Neutrophil (primary cell): ENCODE measurements around the gene PTPRN2.

Experiments
- H3K27ac ChIP-seq: fragments of 200-600 bp; sonication (generic); 2 replicates; pipeline ENCODE4 v1.5.1; 2016; ENCODE audit warnings: mild to moderate bottlenecking, moderate library complexity
- H3K27me3 ChIP-seq: fragments of 200-600 bp; sonication (generic); 2 replicates; pipeline ENCODE4 v1.6.0; 2016; ENCODE audit warnings: mild to moderate bottlenecking
- H3K36me3 ChIP-seq: fragments of 200-600 bp; sonication (generic); 2 replicates; pipeline ENCODE4 v1.5.1; 2017
- H3K4me1 ChIP-seq, 2 experiments: fragments of 200-600 bp in 1 of 2; sonication (generic) in 1 of 2; 1 replicate in 1 of 2; 2 replicates in 1 of 2; pipeline versions ENCODE4 v1.5.1 to v1.6.1; 2013 to 2016; ENCODE audit warnings: low read depth in 1 of 2, low read length in 1 of 2, mild to moderate bottlenecking in 1 of 2, moderate library complexity in 1 of 2; ENCODE audit not compliant: control insufficient read depth in 1 of 2, insufficient read depth in 1 of 2
- H3K4me3 ChIP-seq, 2 experiments: fragments of 200-600 bp in 1 of 2; sonication (generic) in 1 of 2; 1 replicate in 1 of 2; 2 replicates in 1 of 2; pipeline ENCODE4 v1.5.1; 2013 to 2016; ENCODE audit warnings: low read depth in 1 of 2, low read length in 1 of 2, mild to moderate bottlenecking in 1 of 2, moderate library complexity in 1 of 2
- H3K9me3 ChIP-seq: fragments of 200-600 bp; sonication (generic); 2 replicates; pipeline ENCODE4 v1.5.1; 2016
- TF ChIP-seq, protein P1 (sequence below): fragments of 200-600 bp; sonication (generic); IDR thresholded peaks from 2 replicates; pipeline ENCODE4 v1.5.1; 2016; ENCODE audit warnings: antibody characterized with exemption

PTPRN2 gene

DNA sequence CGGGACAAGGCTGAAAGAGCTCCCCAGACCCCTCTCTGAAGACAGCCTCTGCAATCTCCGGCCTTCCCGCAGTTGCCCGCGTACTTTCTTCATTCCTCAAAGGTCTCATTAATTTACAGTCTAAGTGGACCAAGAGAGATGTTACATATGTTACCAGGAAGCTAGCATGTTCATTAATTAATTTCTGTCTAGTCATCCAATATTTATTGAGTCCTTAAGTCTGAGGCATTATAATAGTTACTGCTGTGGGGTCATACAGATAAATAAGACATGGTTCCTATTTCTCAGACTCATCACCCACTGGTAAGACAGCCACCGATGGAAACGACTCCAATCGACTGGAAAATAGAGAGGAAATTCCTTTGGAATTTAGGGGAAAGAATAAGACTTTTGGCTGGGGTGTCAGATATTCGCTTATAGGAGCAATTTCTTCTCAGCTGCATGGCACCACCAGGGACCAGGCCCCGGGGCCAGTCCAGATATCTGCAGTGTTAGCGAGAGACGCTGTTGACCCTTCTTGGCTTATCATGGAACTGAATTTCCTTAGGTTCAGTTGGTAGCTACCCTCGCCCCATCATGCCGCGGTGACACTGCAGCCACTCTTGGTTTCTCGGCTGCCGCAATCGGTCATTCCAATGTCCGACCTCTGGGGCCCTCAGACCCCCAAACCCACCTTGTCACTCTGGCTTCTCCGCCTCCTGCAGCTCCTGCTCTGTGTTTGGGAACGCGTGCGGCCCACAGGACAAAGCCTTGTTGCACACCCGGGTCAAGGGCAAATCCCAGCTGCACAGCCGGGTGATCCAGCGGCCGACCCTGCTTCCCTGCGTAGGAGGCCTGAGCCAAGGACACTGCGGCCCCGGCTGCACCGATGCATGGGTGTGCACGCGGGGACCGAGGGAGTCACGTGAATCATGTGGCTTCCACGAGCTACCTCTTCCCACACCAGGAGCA, 867.6 kb downstream of the PTPRN2 start:
- Histone ChIP-seq H3K9me3 (no peaks in the 10 kb centered on the region), H3K27me3 (peaks cover 9% of the 10 kb centered on the region), H3K4me1 (no peaks in the 10 kb centered on the region), H3K27ac (no peak overlapping the region), H3K4me3 (no peak overlapping the region), H3K36me3 (no peaks in the 10 kb centered on the region)
- TF ChIP-seq, protein P1, sequence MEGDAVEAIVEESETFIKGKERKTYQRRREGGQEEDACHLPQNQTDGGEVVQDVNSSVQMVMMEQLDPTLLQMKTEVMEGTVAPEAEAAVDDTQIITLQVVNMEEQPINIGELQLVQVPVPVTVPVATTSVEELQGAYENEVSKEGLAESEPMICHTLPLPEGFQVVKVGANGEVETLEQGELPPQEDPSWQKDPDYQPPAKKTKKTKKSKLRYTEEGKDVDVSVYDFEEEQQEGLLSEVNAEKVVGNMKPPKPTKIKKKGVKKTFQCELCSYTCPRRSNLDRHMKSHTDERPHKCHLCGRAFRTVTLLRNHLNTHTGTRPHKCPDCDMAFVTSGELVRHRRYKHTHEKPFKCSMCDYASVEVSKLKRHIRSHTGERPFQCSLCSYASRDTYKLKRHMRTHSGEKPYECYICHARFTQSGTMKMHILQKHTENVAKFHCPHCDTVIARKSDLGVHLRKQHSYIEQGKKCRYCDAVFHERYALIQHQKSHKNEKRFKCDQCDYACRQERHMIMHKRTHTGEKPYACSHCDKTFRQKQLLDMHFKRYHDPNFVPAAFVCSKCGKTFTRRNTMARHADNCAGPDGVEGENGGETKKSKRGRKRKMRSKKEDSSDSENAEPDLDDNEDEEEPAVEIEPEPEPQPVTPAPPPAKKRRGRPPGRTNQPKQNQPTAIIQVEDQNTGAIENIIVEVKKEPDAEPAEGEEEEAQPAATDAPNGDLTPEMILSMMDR: no peak

DNA sequence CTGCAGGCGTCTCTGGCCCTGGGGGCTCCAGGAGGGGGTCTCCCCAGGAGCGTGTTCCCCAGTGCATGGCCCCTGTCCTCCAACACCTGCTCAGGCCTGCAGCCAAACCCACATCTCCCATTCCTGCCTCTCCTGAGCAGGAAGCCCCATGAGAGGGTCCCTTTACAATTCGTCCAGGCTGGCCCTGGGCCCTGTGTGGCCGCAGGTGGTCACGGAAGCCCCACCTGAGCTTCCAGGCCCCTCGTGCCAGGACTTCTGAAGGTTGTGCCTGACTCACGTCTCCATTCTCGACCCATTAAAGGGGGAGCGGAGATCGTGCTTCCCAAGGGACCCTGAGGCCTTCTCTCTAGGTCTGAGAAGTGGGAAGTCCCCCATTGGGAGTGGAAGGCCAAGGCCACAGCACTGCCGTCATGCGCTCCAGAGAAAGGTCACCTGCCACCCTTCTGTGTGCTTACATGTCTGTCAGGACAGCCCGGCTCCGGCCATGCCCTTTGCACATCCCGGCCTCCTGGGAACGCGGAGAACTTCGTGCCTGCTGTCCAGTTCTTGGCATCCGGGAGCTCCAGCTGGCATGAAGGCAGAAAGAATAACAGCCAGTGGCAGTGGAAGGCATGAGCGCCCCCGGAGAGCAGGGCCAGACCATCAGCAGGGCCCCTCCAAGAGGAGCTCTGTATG, 868.5 kb downstream of the PTPRN2 start:
- TF ChIP-seq, protein P1: no peak

DNA sequence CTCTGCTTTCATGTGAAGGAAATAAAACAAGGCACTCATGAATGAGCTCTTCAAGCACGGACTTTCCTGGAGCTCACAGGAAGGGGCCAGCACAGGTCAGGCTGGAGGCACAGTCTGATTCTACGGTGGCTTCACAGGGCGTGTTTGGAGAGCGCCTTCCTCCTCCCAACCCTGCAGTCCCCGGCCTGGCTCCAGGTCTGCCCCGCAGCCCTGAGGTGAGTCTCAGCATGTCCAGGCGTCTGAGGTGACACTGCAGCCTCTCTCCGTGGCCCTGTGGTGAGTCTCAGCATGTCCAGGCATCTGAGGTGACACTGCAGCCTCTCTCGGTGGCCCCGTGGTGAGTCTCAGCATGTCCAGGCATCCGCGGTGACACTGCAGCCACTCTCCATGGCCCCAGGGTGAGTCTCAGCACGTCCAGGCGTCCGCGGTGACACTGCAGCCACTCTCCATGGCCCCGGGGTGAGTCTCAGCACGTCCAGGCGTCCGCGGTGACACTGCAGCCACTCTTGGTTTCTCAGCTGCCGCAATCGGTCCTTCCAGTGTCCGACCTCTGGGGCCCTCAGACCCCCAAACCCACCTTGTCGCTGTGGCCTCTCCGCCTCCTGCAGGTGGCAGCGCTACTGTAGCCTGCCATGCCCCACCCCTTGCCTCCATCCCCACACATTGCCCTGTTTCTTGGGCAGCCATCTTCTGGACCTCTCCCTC, 869.2 kb downstream of the PTPRN2 start:
- H3K9me3 ChIP-seq: no peaks in the 10 kb centered on the region

More for the DNA sequence above, 868.5 kb downstream of the PTPRN2 start:
- Histone ChIP-seq H3K4me3 (no peak overlapping the region), H3K9me3 (no peaks in the 10 kb centered on the region), H3K36me3 (no peaks in the 10 kb centered on the region), H3K27me3 (peaks cover 5% of the 10 kb centered on the region), H3K27ac (no peak overlapping the region), H3K4me1 (no peaks in the 10 kb centered on the region)

DNA sequence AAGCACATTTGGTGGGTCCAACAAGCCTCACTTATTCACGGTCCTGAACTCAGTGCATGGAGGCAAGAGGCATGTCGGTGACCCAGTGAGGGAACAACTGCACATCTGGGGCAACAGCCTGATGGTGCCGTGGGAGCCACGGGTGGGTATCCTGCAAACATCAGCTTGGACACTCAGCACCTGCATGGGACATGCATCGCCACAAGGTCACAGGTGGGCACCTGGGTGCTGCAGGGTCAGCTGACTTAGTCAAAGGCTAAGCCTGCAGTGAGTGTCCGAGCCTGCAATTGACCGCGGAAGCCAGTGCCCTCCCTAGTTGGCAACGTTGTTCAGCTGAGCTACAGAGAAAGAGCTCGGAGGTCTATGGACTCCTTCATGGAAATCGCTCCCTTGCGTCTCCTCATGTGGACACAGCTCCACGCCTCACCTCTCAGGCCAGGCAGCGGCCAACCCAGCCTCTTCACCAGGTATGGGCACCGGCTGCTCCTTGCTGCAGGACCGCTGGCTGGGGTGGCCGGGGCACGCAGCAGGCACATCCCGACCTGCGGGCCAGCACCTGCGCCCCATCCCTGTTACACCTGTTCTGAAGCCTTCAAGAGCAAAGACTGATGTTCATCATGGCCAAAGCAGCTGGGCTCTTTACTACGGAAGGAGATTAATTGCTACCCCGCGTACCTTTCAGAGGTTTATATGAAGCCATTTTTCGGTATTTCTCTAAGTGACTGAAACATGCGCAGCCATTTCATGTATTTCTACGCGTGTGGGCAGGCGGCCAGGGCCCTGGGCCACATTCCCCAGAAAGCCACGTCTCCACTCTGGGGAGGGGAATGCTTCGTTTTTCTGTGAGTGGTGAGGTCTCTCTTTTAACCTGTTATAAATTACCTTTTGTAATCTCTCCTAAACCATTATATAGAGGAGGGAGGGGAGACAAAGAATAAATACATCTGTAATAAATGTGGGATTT, 870.1 kb downstream of the PTPRN2 start:
- Histone ChIP-seq H3K36me3 (no peaks in the 10 kb centered on the region), H3K4me1 (no peaks in the 10 kb centered on the region), H3K9me3 (no peaks in the 10 kb centered on the region), H3K27ac (no peak overlapping the region), H3K27me3 (no peaks in the 10 kb centered on the region), H3K4me3 (no peak overlapping the region)
- TF ChIP-seq, protein P1: no peak

More for the DNA sequence above, 869.2 kb downstream of the PTPRN2 start:
- no peaks in the 10 kb centered on the region for H3K27me3 ChIP-seq
- H3K36me3 ChIP-seq: no peaks in the 10 kb centered on the region
- no peak overlapping the region for H3K27ac ChIP-seq
- H3K4me1 ChIP-seq: no peaks in the 10 kb centered on the region
- TF ChIP-seq, protein P1: no peak
- H3K4me3 ChIP-seq: no peak overlapping the region

DNA sequence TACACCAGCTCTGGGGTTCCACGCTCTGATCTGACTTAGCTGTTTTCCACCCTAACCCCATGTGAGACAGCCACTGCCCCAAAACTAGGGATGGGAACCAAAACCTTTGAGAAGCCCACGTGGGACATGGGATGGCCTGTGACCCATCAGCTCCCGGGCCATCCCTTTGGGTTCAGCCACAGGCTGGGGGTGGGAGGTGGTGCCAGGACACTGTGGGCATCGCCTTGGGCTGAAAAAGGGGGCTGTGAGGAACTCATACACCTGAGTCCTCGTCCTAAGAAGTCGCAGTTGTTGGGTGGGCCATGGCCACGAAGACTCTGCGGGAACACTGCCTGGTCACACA, 871.7 kb downstream of the PTPRN2 start:
- H3K4me3 ChIP-seq: no peak overlapping the region
- no peaks in the 10 kb centered on the region for H3K27me3 ChIP-seq
- no peak overlapping the region for H3K27ac ChIP-seq
- no peaks in the 10 kb centered on the region for H3K36me3 ChIP-seq
- no peaks in the 10 kb centered on the region for H3K9me3 ChIP-seq
- TF ChIP-seq, protein P1: no peak
- H3K4me1 ChIP-seq: no peaks in the 10 kb centered on the region
